ENCODE data around the gene DDX1.
"Not testable (repeated sequence)": the region's sequence is repeated elsewhere in the genome, so short reads cannot be mapped to it uniquely, and the experiment has no call there.

Gene DDX1
- 46.6 to 60.6 (median 53.7) reads per million in 4 donors for total RNA-seq

GRCh38 chr2:15591692-15592463 is at the start of gene DDX1:
Gene DDX1, plus strand, starts transcription at chr2:15591868. Its CDS starts 66 bp downstream, at chr2:15591934.
- peak; percentile 68 to 87 (median 79) for DNase-seq

GRCh38 chr2:15542269-15542668 is 49.4 kb upstream of the DDX1 start:
- not testable (repeated sequence) for DNase-seq

DNA sequence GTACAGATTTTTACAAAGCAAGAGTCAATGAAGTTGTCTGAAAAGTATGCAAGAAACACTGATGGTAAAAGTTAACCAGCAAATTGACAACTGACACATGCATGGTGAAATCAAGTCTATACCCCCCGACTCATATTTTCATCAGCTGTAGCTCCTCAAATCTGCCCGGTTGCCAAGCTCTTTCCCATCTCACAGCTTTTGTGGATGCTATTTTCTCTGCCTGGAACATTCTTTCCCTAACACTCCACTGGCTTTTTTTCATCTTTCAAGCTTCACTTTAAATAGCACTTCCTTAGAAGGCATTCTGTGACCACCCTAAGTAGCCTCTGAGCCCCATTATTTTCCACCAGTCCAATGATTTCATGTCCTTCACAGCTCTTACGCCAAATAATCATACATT is 48.6 kb upstream of the DDX1 start:
- no peak for DNase-seq

DNA sequence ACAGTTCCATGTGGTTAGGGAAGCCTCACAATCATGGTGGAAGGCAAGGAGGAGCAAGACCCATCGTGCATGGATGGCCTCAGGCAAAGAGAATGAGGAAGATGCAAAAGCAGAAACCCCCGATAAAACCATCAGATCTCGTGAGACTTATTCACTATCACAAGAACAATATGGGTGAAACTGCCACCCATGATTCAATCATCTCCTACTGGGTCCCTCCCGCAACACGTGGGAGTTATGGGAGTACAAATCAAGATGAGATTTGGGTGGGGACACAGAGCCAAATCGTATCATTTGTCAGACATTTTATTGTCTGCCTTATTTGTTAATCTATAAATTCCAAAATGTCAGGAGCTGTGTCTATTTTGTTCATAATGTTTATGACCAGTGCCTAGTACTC is 48.1 kb upstream of the DDX1 start:
- DNase-seq, result no peak

- no peak for DNase-seq
Measured at GRCh38 chr2:15544227-15544626, 47.4 kb upstream of the DDX1 start.

DNA sequence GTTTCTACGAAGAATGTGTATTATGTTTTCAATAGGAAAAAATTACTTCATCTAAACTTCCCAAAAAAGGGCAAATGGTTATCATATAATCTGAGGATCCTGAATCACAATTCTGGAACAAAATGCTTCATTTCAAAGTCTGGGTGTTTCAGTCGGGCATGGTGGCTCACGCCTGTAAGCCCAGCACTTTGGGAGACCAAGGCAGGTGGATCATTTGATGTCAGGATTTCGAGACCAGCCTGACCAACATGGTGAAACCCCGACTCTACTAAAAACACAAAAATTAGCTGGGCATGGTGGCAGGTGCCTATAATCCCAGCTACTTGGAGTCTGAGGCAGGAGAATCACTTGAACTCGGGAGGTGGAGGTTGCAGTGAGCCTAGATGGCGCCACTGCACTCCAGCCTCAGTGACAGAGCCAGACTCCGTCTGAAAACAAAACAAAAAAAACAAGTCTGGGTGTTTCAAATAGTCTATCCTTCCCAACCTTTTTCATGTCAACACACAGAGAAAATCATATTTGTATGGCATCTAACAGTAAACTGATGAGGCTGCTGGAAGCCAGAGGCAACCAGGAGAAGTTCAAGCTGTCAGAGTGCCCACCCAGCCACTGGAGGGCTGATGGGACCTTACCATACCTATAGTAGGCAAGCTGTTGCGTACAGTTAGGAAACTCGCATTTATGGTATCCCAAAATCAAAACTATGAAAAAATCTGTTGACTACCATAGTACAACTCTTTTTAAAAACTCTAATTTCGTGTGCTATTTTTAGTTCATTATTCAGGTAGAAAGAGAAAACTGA is 45.2 kb upstream of the DDX1 start:
- no peak for DNase-seq

DNA sequence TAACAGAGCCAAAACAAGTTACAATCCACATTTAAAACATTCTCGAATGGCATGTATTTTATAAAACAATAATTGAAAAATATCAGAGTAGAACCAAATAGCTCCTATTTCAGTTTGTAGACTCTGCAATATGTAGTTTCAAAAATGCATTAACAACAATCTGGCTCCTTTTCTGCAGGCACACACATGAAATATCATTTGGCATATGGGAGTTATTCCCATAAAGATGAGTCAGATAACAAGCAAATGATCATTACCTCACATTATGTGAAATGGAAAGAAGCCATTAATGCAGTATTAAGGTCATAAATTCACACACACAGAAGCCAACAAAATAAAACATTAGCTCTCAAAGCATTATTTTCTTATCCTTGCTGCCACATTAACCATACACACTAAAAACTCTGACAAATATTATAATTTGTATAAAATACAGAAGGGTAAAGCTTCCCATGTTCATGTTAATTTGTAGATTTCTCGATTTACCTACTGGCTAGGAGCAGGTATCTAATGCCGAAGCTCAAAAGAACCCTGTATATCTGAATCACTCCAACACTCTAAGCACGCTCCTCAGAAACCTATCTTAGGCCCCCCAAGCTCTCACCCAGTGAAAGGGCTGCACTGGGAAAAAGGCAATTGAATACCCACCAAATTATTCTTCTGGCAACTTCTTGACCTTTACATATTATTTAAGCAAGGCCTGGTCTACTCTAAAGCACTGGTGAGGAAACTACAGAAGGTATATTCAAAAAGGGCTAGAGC is 44.4 kb upstream of the DDX1 start:
- no peak for DNase-seq

DNA sequence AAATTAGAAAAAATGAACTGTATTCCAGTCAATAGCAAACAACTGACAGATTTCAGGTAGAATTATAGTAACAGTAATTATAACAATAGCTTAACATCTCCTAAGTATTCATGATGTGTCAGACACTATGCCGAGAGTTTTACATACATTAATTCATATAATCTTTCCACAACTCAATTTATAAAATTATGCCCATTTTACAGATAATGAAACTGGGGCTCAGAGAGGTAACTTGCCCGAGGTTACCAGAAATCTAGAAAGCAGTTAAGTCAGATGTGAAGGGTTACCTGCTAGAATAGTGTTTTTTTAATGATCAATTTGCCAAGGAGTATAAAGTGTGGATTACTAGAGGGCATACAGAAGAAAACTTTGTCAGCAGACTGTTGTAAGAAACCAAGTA is 42.7 kb upstream of the DDX1 start:
- DNase-seq, result no peak

DNA sequence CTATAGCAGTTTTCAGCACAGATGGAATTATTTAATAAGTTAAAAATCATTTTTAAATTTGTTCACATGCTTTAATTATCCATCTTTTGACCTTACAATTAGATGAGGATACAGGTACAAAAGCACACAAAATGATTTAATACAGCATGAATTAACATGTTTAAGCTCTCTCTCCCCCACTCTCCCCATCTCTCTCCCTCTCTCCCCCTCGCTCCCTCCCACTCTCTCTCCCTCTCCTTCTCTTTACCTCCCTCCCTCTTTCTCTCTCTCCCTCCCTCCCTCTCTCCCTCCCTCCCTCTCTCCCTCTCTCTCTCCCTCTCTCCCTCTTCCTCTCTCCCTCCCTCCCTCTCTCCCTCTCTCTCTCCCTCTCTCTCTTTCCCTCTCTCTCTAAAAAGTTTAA is 38.1 kb upstream of the DDX1 start:
- DNase-seq, result no peak

GRCh38 chr2:15553951-15554350 is 37.7 kb upstream of the DDX1 start:
- no peak for DNase-seq

DNA sequence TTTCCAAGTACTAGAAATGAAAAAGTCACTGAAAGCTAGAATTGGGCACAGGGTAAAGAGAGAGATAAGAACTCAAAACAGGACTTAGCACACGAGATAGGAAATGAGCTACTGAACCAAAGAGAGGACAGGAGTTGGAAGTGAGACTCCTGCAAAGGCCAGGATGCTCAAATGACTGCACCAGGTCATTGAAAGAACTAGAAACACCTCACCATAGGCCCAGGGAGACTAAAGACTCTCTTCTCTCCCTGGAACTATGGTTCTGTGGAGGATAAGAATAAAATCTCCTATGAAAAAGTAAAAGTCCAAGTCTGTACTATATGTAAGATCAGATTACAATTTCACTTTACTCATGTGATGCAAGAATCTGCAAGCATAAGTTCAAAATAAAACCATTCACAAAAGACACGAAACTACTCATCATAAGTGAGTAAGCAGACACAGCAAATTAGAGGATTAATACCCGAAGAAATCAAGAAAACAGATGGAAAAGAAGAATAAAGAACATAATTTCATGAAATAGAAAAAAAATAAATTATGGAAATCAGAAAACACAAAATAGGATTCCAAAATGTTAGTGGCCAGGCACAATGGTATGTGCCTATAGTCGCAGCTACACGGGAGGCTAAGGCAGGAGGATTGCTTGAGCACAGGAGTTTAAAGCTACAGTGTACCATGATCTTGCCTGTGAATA is 37.0 kb upstream of the DDX1 start:
- DNase-seq, result no peak

- no peak for DNase-seq
Measured at GRCh38 chr2:15555760-15556193, 35.9 kb upstream of the DDX1 start.

- no peak for DNase-seq
Measured at GRCh38 chr2:15556311-15556930, 35.2 kb upstream of the DDX1 start.

GRCh38 chr2:15557887-15558311 is 33.8 kb upstream of the DDX1 start:
- no peak for DNase-seq

- DNase-seq, result no peak
Measured at GRCh38 chr2:15559379-15560139, 32.1 kb upstream of the DDX1 start.

DNA sequence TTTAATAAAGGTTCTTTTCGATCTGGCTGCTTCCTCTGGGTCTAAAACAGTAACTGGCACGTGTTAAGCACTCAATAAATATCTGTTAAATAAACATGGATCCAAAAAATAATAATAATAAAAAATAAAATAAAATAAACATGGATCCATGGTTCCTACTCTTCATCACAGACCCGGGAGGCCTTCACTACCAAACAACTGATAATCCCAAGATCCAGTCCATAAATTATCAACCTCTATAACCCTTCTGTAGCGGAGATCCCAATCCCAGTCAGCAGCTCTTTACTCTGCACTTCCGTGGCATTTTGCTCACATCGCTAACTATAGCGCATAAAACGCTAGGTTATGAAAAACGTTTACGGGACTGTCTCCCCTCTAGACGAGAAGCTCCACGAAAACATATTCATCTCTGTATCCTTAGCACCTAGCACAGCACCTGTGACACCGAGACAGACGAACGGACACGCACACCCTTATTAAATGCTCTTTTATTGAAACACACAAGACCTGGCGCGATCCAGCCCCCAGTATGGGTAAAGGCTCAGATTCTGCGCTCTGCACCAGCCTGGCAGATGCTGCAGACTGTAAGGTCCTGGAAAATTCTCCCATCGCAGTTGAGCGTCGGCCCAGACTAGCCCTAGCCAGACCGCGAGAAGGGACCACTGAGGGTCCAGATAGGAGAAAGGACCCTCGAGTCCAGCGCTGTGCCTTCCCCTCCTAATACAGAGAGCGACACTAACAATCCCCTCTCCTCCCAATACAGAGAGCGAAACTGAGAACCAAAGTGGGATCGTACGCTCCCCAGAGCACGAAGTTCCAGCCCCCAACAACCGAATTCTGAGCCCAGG is 31.3 kb upstream of the DDX1 start:
- DNase-seq, result peak in 3 of 5 donors; percentile 1 to 11 (median 2)

DNA sequence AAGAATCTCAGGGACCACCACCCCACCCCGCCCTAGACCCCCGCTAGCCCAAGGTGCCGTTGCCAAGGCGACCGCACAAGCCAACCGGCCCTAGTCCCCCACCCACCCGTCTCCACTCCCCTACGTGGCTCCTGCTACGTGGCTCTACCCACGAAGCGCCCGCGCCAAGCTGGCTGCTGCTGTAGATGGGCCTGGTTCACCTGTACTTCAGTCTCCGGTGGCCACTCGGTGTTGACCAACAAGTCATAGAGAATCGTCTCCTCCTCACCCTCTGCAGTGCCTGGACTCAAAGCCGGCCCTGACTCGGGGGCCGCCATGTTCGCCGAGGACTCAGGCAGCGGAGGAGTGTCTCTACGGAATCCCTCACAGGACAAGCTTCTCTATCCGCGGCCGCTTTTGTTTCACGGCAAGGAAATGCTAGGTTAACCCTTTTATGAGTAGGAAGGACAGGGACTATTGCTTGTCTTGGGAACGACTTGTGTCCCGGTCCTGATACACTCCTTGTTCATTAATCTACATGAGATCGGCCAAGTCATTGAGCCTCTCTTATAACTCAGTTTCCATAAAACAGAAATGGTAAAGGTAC is 30.6 kb upstream of the DDX1 start, which contains the start of gene NBAS:
NBAS (minus strand) TSS at position 347 of the 586 bp plus-strand sequence; CDS start at position 317, 30 bp downstream.
- peak; percentile 55 to 79 (median 64) for DNase-seq

DNA sequence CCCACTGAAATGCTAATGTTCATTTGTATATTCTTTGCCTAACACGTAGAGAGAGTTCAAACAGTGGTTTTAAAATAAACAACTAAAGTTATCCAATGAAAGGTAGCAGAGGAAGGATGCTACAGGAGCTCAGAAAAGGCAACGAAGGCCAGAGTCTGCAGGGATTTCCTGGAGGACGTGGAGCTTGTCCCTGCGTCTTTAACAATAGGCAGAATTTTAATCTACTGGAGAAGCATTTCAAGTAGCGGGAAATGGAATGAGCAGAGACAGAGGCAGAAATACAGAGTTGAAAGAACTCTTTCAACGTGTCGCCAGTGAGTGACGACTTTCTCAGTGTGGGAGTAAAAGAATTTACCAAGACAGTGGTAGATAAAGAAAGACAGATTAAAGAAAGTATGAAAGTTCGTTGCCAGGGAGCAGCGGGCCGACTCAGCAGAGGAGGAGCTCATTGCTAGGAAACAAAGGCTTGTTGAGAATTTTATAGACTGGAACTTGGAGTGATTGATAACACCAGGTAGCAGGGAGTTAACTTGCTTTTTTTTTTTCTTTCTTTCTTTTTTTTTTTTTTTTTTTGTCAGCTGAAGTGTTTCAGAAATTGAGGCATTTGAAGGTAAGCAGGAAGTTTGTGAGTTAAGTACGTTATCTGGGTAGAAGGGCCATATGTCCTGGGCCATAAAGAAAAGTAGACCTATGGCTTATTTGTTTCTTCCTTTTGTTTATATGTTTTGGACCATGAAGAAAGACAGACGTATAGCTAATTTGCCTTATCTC is 29.9 kb upstream of the DDX1 start:
- peak in 2 of 5 donors; percentile 13 to 37 for DNase-seq
